Hematopoietic multipotent progenitor cell treated with erythropoietin and hydrocortisone succinate and interleukin-3 and kit ligand, for 17 days (in vitro differentiated cells): Measurements from ENCODE around the gene KCNN3.

ENCODE experiments used
- DNase-seq: peaks from one replicate; pipeline ENCODE4 v3.0.0-alpha.2; 2015; ENCODE audit warnings: low spot score

KCNN3 gene

DNA sequence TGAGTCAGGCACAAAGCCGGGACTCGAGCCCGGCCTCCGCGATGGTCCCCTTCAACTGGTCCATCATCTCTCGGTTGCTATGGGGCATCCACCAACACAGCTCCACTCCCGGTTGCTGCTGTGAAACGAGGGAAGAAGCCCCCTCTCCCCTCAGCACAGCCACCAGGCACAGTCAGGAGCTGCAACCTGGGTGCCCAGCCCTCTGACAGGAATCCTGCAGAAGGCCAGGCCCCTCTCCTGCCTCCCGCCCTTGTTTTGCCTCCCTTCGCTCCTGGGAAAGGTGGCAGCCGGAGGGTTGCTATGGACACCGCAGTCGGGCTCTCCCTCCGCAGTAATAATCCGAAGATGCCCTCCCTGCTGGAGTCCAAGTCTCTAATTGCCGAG is 8.9 kb upstream of the KCNN3 start:
- no peak for DNase-seq

DNA sequence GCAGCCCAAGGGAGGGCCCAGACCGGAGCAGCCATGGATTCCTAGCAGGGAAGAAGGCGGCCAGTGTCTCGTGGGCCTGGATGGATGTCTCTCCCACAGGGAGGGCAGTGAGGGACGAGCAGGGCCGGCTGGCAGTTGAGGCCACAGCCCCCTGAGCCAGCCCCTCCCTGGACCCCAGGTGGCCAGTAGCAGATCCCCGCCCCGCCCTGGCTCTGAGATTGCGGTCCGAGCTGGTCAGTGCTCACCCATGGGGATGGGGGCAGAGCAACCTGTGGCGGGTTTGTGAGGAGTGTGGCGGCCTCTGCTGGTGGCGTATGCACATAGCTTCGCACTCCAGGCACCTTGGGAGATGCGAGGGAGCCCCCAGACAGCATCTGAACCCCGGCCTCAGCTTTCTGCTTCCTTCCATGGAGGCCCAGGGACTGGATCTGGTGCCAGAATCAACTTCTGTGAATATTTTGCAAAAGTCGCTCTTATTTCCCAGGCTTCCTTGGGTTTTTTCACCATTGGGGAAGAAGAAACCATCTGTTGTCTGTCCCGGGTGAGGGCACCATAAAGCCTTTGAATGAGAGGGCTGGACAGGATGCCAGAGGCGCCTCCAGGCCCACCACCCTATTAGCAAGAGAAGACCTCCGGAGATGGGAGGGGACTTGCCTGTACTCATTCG is 8.4 kb upstream of the KCNN3 start:
- DNase-seq = peak; percentile 60

DNA sequence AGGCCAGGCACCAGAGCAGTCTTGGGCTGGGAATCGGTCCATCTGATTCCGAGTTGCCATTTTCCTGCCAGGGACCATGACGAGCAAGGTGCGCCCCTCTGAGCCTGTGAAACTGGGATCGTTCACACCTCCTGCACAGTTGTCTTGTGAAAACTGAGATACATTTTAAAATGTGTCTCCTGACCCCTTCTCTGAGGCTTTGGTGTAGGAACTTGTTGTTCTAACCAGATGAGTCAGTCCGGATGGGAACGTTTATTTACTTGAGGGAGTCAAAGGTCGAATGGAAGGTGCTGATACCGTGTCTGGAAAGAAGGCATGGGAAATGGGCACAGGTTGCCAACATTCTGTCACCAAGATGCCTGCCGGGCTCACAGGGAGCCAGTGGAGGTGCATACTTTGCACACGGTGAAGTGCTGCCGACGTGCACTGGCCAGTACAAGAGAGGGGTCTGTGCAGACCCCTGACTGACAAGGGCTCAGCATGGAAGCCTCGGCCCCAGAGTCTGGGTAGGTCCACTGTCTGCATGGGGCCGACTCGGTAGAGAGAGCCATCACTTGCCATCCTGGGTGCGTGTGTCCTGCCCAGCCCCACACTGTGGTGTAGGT is 7.4 kb upstream of the KCNN3 start:
- DNase-seq = no peak

DNA sequence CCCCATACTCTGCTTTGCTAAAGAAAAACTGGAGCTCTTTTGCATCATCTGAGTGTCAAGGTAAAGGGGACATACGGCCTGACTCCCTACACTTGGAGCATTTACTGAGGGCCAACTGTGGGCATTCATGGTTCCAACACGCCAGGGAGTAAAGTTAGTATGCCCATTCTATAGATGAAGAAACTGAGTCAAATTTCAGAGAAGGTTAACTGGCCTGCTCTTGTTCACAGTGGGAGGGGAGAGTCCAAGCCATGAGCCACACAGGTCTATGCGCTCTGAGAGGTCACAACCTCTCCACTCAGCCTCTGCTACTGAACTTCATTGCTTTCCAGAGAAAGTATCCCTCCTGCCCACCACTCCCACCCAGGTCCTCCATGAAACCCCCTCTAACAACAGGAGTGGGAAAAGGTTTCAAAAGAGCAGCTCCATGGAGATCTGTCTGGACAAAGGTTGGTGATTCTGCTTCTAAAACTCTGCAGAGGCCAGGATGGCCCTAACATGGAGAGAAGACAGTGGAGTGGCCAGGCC is 6.8 kb upstream of the KCNN3 start:
- DNase-seq = no peak

DNA sequence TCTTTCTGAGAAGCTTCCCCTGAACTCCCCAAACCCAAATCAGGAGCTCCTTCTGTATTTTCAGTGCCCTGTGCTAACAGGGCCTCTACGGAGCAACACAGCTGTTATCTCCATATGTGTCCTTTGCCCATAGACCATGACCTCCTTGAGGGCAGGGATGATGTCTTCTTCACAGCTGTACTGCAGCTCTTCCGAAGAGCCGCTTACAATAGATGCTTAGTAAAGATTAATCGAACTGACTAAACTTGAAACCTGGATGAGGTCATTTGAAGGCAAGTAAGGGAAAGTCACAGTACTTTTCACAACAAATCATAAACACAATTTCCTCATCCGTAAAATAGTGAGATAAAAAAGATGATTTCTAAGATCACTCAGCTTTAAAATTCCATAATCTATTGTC is 4.4 kb upstream of the KCNN3 start:
- no peak for DNase-seq

DNA sequence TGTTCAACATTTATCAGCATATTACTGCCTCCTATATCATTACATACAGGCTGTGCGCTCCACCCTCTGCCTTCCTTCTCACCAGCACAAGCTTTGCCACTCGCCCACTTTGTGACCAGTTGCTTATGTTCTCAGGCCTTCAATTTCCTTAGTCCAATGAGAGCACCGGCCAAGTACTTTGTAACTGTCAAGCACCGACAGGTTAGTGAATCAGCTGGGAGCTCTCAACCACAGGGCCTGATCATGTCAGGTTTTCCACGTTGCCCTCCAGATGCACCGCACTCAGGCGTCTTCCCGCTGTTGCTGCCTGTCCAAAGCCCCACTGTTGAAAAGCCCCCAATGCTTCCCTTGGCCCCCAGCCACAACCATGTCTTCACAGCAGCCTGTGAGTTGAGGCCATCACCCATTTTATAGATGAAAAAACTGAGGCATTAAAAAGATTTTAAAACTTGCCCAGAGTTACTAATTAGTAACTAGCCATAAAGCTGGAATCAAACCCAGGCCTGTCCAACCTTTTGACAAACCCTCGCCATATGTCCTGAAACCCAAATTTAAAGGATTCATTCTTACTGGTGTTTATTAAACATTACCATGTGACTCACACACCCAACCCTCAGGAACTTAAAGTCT is 3.4 kb upstream of the KCNN3 start:
- DNase-seq = no peak

DNA sequence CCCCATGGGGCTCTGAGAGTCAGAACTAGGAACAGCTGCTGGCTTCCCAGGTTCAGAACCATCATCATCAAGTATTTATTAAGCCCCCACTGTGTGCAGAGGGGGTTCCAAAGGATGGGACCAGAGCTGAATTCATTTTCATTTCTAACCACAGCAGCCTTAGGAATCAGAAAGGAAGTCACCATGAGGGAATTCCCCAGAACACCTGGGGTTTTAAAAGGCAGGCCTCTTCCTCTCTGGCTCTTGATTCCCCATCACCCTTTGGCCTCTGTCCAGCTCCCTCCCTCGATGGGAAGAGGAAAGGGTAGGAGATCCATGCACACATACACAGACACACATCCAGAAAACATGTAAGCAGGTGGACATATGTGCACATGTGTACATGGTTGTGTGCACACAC is 1.3 kb upstream of the KCNN3 start:
- no peak for DNase-seq

DNA sequence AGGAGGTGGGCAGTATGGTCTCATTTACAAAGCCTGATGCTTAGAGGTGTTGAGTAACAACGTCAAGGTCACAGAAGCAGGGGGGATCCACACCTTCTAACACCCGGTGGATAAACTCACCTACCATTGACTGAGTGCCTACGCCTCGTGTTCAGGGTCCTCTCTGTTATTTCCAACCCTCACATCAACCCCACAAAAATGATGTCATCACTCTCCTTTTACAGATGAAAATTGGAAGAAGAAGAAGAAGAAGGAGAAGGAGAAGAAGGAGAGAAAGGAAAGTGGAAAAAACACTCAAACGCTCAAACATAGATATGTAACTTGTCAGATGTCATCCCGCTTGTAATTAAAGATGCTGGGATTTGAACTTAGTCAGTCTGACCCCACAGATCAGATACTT is 653 bp upstream of the KCNN3 start:
- no peak for DNase-seq

DNA sequence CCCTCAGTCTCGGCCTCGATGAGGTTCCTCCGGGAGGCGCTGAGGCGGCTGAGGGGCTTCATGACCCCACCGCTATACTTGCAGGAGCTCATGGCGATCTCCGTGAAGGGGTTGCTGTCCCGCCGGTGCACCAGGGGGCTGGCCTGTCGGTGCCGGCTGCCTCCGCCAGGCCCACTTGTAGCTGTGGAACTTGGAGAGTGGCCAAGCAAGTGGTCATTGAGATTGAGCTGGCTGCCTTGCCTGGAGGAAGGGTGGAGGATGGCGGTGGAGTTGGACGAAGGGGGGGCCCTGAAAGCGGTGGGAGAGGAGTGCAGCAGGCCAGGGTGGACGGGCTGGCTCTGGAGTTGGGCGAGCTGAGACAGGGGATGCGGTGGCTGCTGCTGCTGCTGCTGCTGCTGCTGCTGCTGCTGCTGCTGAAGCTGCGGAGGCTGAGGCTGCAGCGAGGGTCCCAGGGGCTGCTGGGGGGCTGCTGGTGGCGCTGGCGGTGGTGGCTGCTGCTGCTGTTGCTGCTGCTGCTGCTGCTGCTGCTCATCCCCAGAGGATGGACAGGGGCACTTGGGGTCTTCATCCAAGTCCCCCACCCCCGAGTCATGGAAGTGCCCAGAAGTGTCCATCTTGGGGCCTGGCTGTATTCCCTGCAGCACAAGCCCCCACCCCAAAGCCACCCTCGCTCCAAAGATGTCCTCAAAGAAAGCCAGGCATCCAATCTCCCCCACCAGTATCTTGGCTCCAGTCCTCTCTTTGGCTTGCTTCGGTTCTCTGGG is 548 bp downstream of the KCNN3 start:
- no peak for DNase-seq

DNA sequence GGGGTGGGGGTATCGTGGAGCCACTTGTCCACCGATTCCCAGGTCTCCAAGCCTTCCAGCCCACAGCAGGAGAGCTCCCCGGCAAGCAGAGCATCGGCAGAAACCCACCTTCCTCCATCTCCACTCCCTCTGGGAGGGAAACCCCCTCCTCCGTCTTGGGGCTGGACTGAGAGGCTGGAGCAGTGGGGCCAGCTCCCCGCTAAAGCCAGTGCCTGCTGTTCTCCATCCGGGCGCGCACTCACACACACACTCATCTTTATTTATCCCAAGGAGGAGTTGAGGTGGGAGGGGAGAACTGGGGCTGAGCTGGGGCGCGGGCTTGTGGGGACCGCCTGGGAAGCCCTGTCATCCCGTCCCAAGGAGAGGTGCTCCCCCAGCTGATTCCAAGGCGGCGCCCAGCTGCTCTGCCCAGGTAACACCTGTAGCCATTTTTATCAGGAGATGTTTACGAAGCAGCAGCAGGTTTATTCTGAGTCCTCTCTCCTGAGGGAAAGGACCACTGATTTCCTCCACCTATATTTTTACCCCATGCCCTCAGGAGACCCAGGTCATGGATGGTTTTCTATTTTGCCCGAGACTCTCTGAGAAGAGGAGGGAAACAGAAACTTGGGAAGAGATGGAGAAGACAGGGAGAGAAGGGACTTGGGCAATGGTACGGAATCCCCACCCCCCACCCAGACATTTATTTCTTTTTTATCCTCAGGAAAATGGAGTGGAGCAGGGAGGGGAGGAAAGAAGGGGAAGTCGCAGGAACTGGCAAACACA is 2.1 kb downstream of the KCNN3 start:
- DNase-seq = no peak

DNA sequence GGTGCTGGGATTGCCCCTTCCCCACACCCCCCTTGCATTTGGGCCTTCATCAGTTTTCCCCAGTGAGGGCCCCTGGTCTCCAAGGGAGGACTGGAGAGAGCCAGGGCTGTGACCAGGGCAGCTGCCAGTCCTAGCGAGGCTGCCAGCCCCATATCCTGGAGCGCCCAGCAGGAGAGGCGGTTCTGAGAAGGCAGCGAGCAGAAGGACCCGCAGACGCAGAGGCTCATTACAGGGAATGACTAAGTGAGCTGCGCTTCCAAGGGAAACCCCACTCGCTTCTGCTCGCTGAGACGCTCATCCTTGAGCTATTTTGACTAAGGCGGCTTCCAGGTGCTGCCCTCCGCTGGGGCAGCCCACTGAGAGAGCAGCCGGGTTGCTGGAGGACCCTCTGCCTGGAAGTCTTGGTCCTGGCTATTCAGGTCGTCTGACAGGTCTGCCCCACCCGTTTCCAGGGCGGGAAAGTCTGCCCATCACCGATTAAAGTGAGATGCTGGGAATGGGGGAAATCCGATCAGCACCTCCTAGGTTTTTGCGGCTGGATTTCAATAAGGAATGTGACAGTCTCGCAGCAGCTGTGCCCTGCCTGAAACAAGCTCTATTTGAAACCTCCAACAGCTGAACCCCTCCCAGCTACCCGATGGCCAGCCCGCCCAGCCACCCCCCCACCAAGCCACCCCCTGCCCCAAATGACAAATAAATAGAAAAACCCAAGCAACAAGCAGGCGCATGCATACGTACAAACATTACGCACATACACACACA is 2.8 kb downstream of the KCNN3 start:
- no peak for DNase-seq

DNA sequence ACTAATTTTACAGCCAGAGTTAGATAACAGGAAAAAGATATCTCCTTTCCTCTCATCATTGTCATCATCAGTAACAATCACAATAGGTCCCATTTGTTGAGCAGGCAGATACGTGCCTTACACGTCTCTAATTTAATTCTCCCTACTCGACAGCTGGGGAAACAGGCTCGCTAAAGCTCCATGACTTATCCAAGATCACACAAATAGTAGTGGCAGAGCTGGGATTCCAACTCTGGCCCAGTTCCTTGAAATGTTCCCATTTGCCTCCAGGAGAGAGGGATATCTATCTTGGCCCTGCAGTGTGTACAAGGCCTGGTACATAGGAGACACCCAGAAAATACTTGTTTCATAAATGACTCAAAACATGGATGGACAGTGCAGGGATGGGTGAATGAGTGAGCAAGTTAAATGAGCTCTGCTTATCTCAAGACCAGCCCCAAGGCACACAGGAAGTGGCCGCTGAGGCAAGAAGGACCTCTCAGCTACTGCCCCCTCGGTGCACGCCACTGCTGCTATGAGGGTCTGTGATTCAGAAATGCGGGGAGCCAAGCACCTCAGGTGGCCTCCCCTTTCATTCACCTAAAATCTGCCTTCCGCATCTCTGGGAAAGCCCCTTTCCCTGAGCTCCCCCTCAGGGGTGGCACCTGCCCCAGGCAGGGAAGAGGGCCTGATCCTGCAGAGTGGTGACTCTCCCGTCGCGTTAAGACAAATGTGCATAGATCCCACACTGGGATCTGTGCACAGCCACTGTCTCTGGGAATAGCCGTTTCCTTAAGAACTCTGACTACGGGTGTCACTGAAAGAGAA is 3.6 kb downstream of the KCNN3 start:
- no peak for DNase-seq

DNA sequence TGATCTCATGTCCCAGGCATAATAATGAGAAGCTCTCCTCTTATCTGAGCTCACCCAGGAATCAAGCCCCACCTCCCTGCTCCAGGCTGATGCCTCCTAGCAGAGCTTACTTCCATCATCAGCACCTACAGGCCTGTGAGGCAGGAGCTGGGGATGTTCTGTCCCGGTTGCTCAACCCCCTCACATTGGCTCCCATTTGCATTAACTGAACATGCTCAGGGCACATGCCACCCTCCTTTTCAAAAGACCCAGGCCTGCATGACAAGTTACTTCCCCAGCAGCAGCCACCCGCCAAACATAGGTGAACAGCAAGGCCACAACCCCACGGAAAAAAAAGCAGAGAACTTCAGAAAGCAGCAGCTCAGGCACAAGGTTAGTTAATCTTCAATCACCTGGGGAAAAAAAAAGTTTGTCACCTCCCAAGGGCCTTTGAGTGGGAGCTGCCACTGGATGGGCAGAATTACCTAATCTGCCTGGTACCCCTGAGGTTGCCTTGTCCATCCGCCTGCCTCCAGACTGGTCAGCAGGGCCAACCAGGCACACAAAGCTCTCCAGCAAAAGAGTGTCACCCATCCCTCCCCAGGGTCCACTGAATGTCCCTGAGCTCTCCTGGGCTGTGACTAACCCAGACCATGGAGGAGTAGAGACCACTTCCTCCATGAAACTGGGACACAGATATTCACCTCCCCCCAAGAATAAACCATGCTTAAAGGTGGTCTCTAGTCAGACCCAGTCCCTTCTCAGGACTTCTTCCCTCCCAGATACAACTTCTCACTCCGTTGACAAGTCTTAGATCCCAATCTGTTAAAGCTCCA is 4.4 kb downstream of the KCNN3 start:
- no peak for DNase-seq

DNA sequence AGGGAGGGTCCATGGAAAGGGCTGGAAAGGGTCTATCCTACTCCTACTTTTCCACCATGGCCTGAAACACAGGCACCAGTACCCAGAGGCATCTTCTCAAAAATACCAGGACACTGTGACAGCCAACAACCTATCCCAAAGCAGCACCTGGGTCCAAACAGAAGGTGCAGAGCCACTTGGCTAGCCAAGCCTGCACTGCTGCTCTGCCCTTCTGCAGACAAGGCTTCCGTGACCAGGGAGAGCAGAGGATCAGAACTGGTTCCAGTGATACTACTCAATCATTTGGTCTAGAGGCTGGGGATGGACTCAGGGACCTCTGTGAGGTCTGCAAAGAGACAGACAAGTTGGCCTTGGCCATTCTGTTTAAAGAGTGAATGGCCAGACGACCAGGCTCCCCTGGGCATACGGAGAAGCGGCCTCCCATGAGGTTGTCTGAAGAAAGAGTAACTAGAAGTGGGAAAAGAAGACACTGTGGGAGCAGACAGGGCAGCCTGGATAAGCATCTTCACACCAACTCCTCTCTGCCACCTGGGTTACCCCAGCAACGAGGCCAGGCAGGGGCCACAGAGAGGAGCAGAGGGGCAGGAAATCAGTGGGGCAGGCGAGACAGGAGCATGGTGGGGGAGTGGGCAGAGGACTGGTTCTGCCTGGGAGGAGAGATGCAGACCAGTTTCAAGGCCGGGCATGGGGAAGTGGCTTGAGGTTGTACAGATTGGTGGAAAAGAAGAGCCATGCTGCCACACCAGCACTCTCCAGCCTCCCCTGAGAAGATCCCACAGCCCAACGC is 5.7 kb downstream of the KCNN3 start:
- no peak for DNase-seq

DNA sequence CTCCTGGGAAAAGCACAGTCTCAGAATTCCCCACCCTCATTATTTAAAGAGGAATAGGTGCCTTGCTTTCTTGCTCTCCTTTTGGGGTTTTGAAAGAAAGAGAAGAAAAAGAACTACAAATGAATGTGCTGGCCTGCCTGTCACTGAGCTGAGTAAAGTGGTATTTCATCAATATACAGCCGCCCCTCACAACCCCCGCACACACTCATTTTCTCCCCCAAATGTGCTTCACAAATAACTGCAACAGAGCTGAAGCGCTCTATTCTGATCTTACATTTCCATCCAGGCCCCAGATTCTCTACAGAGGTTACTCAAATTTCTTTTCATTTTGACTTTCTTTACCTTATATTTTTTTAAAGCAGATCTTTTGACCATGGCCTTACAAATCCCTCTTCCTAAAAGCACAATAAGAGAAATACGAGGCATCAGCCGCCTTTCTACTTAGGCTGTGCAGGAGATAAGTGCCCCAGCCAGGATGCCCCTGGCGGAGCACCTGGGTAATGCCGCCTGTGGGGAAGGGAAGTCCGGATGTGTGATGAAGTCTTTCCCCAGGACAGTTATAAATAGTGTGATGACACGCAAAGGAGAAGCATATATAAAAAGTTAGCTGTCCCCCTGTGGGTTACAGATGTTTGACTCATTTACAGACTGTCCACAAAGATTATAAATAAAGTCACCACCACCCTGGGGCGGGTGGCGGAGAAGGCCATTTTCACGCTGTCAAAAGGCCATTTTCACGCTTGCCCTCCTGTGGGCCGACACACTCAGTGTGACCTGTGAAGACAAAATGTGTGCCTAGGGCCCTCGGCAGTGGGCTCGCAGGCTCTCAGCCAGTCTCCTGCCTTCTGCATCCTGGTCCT is 6.5 kb downstream of the KCNN3 start:
- peak; percentile 19 for DNase-seq

DNA sequence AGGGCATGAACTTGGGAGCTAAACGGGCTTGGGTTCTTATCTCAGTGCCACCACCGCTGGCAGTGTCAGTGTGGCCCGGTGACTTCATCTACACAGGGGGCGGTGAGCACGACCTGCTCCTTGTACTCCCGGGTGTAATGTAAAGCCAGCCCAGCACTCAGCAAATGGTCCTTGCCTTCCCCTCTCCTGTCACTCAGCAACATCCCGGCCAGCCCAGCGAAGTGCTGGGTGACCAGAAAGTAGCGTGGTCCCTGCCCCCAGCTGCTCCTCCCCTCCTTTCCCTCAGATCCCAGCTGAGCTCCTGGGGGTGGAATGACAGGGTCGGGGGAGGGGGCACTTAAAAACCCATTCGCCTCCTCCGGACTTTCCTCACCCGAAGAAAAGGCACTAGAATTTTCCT is 7.2 kb downstream of the KCNN3 start:
- DNase-seq = no peak

DNA sequence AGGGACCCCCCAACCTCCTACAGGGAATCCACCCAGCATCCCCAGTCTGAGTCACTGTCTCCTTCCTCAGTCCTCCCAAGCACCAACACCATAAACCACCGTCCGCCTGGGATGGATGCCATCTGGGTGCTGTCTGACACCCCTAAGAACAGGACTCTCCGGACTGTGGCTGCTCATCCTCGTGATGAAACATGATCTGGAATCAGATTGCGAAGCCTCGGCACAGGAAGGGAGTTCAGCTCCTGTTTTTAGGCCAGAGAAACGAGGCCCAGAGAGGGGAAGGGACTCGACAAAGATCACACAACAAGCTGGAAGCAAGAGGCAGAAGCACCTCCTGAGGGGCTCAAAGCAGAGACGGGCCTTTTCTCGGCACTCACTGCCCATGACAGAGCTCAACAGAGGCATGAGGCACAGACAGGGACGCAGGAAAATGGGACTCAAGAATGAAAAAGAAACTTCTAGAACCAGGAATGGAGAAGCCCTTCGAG is 8.4 kb downstream of the KCNN3 start:
- DNase-seq = no peak
